Medulla oblongata (tissue), 1 donor: ENCODE results near the gene ZNF500.

Source experiments
- DNase-seq: peaks from one replicate; pipeline ENCODE4 v3.0.0-alpha.2; 2015; ENCODE audit errors: extremely low spot score

ZNF500 gene

DNA sequence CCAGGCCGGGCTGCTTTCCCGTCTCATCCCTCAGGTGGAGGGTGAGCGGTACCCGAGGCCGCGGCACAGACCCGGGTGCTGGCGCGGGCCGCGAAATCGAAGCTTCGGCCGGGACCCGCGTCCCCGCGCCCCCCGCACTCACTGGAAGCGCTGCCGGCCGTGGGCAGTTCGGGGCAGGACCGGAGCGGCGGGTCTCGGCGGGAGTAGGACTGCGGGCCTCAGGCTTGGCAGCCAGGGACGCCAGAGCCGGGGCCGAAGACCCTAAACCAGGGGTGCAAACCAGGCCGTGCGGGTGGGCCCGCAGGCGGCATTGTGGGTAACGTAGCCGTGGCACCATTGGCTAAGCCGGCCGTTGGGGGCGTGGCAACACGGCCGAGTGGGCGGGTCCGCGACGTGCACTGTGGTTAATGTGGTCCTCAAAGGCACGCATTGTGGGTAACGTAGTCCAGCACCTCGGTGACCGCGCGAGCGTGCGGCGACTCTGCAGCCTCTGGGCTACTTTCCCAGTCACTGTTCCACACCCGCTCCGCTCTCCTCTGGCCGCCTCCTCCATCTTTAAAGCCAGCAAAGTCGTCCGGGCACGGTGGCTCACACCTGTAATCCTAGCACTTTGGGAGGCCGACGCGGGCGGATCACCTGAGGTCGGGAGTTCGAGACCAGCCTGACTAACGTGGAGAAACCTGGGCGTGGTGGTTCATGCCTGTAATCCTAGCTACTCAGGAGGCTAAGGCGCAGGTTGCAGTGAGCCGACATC, at the start of gene ZNF500:
Gene ZNF500 (minus strand): TSS at position 288 of the 754 bp plus-strand sequence. CDS start 1,184 bp downstream, outside the sequence.
- DNase-seq = peak; percentile 97

DNA sequence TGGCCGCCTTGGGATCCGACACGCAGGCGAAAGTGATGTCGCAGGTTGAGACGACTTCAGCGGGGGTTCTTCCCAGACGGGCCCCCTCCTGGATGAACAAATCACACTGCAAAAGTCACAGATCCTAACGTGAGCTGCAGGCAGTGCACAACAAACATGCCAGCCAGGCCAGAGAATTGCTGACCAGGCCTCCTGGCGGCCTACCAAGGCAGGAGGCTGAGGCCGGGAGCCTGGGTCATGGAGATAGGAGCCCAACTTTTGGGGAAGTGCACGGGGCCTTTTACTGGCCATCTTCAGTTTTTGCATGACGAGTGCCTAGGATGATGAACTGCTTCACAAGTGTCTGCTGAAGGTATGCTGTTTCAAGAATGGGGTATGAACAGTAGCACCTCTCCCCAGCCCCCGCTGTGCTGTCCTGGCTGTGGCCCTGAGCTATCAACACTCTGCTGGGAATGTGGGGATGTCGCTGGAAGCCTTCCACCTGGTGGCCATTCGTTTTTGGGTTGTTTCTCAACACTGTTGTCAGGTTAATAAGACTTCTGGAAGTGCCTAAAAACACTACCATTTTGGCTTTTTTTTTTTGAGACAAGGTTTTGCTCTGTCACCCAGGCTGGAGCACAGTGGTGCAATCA, 47.7 kb upstream of the ZNF500 start:
- DNase-seq = no peak

DNA sequence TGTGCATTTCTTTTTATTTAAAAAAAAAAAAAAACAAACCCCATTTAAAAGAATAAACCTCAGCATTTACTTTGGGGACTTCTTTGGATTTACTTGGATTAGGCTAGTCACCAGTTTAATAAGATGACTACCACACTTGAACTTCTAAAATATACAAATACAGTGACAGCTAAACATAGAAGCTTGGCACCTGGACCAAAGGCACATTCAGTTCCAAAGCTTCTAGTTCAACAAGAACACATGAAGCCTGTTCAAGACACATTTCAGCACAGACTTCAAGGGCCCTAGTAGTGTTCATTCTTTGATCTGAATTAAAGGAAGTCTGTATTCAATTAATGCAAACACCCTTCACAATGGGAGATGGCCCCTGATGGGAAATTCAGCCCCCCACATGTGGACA, 47.1 kb upstream of the ZNF500 start:
- DNase-seq = no peak

DNA sequence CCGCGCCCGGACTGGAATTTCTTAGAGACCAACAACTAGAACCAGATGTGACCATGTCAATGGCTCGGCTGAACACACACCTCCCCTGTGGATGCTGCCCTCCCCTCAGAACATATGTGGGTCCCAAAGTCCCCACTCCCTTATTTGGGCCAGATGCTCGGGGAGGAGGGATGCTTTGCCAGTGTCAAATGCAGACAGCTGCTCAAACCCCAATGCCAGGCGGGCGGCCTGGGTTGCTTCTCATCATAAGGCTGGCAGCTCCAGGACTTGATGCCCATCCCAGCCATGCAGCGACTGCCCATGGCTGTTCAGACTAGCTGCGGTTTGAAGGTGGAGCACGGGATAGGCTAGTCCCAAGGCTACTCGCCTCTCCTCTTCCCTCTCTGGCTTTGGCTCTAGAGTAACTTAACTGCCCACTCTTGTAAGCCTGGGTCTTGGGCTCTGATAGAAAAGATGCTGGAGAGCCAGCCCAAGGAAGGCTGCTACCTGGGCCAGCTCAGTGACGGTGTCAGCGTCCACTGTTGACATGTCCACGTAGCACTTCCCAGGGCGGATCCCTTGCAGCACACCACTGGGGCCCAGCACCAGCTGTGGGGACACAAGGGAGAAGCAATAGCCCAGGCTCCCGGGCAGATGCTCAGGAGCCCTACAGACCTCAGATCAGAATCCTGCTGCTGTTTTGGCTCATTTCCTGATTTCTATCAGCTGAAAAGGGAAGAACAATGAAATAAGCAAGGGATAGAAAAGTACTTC, 46.5 kb upstream of the ZNF500 start:
- no peak for DNase-seq

DNA sequence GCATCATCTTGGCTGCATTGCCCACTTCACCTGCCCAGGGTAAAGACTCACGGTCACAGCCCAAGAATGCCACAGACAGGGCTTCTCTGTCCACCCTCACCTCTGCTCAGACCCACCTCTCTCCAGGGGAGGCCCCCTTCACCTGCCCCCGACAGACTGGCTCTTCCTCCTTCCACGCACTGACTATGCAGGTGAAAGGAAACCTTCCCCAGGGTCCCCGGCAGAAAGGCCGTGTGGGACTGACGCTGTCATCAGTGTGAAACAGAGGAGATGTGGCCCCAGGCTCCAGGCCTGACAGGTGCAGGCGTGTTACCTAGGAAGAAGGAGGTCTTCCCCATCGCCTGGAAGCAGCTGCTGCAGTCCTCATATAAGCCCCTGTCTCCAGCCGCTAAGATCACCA, 44.8 kb upstream of the ZNF500 start:
- DNase-seq = no peak

DNA sequence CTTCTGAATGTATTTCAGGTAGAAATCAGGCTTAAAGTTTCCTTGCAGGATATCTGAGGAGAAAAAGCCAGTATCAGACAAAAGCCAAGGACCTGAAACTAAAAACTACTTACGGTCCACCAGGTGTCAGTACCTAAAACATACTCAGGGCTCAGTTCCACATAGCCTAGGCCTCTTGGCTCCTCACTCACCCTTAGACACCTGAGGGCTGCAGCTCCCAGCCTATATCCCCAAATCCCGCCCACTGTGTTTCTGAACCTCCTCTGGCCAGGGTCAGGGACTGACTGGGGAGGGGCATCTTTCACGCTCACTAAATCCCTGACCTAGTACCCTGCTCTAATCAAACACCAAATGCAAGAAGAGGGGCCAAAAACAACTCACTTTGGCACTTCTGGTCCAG, 44.3 kb upstream of the ZNF500 start:
- DNase-seq = no peak

DNA sequence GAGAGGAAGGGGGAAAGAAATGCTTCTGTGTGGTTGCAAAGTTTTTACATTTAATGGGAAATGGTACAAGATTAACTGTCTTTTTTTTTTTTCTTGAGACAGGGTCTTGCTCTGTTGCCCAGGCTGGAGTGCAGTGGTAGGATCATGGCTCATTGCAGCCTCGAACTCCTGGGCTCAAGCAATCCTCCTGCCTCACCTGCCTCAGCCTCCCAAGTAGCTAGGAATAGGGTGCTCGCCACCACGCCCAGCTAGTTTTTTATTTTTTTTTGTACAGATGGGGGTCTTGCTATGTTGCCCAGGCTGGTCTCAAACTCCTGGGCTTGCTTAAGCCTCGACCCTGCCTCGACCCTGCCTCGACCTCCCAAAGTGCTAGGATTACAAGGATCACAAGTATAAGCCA, 39.3 kb upstream of the ZNF500 start:
- DNase-seq = no peak

DNA sequence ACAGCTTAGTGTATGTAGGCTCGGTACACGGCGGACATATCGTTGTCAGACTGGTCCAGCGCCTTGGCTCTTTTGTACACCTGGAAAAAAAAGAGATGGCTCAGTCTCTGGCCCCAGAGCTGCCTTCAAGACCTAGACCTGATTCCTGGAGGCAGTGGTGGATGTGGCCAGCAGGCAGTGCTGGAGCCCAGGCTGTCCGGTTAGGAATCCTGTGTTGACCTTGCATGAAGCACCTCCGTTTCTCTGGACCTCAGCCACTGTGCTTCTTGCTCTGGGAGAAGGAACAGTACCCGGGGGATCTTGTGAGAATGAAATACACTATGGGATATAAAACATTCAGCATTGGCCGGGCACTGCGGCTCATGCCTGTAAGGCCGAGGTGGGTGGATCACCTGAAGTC, 38.3 kb upstream of the ZNF500 start:
- DNase-seq = no peak

DNA sequence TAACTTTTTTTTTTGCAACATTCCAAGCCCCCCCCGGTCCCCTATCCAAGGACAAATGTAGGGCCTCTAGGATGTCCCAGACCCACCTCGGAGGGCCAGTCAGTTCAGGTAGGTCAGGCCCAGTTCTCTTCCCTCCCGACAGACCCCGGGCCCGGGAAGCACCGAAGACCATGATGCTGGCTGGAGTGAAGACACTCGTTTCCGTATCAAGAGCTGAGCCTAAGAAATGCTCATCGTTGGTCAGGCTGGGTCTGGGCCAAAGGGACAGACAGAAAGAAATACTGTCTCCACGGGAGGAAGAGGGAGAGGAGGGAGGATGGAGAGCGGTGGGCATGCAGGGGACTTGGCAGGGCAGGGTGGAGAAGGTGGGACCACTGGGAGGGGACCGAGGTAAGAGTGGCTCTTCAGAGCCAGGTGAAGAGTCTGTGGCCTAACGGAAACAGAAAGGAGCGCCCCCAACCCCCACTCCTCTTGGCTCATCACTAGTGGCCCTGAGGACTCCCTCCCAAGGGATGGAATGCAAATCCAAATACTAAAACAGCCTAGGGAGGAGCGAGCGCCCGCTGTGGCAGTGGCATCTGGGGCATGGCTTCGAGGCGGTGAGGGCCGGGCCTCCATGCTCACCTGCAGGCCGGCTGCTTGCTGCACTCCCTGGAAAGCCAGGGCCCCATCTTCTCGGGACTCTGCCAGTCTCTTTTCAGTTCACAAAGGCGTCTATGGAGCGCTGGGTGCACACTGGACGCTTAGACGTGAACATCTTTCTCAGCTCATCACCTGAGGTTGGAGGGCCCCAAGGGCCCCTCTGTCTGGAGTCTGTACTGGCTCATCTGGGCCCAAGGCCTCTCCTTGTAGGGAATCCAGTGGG, 37.2 kb upstream of the ZNF500 start:
- no peak for DNase-seq

DNA sequence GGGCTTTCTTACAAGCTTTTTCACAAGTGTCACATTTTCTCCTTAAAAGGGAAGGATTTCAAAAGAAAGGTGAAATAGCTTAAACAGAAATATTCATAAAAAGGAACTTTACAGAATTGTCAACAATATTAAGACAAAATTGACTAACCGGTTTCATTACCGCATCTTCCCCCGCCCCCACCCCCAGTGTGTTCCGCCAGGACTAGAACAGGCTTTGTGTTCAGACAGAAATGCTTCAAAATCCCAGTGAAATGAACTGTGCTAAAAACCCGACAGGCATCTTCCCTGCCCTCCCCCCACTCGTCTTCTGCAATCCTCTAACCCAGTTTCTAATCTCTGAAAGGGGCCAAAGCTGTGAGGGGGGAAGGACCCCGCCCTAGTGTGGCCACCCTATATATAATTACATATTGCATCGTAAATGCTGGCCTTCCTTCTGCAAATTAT, 36.5 kb upstream of the ZNF500 start:
- DNase-seq = no peak

DNA sequence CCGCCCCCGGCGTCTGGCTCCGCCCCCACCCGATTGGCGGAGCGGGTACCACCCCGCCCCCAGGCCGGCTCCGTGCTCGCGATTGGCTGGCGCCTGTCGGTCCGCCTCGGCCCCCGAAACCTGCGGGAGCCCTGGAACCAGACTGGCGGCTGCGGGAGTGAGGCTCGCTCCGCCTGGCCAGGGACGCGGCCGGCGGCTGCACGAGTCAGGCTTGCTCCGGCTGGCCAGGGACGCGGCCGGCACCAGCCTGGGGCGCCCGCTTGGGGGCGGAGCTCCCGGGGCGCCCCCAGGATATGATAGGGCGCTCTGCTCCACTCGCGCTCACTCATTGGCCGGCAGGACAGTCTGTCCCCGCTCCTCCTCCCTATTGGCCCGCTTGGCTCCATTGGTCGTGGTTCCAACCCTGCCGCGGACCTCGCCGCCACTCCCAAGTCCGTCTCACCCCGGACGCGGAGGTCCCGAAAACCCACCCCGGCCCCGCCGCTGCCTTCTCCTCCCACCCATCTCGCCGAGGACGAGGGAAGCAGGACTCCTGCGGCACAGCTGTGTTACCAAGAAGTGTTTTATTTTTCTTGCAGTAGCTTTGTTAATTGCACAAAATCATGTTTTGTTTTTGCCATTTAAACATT, 35.8 kb upstream of the ZNF500 start:
- peak; percentile 96 for DNase-seq

DNA sequence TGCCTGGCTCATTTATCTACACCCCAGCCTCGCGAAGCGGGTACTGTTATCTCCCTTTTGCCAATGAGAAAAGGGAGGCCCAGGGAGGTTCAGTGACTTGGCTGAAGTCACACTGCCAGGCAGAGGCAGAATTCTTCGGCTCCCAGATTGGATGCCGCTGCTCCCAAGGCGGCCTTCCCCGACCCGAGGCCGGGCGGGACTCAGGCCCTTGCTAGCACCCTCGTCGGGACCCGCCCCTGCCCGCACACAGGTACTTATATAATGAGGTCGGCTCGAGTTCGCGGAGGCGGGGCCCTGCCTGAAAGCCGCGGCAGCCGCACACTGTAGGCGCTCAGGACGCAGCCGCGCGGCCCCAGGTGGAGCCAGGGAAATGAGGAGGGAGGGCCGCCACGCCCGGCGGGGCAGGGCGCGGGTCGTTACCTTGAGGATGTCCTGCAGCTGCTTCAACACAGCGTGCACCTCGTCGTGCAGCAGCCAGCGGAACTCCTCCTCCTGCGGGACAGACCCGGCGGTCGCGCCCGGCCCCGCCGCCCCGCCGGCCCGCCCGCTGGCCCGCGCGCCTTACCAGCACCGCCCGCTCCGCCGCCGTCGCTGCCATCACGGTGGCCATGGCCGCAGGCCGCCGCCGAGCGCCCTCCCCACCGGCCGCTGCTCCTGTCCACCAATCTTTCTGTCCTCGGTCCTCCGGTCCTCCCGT, 35.1 kb upstream of the ZNF500 start, which contains the start of gene ROGDI:
Gene ROGDI (minus strand): TSS at position 672 of the 697 bp plus-strand sequence. CDS start 62 bp downstream, at position 610.
- DNase-seq = peak; percentile 51

DNA sequence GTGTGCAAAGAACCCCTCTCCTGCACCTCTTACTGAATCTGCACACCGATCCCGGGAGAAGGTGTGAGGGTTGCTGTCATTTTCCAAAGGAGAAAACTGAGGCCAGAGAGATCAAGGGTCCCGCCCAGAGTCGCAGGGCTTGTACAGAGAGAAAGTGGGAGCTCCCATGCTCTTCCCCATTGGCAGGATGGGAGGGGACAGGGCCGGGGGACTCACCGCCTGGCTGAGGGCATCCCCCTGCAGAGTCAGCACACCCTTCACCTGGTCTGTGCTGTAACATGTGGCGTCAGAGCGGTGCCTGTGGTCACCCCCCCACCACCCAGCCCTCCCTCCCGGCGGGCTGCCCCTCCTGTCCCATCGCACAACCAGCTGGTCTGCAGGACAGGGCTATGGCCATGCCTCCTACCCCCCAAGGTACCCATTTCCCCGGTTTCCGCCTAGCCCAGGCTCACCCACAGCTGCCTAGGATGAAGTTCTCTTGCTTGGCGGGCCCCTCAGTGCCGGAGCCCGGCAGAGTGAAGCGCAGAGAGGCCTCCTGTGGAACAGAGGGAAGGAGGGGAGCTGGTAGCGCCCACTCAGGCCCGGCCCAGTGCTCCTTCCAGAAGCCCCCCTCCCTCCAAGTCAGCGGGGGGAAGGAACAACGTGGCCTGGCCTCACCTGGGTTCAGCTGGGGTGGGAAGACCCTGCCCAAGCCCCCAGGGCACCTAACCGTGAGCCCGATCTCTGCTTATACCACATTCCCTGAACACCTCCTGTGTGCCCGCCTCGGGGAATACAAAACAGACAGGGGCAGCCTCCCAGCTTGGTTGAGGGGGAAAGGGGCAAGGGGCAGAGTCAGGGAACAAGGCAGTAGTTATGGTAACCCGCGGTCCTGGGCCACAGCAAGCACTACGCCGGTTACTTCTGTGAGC, 34.3 kb upstream of the ZNF500 start:
- DNase-seq = no peak

DNA sequence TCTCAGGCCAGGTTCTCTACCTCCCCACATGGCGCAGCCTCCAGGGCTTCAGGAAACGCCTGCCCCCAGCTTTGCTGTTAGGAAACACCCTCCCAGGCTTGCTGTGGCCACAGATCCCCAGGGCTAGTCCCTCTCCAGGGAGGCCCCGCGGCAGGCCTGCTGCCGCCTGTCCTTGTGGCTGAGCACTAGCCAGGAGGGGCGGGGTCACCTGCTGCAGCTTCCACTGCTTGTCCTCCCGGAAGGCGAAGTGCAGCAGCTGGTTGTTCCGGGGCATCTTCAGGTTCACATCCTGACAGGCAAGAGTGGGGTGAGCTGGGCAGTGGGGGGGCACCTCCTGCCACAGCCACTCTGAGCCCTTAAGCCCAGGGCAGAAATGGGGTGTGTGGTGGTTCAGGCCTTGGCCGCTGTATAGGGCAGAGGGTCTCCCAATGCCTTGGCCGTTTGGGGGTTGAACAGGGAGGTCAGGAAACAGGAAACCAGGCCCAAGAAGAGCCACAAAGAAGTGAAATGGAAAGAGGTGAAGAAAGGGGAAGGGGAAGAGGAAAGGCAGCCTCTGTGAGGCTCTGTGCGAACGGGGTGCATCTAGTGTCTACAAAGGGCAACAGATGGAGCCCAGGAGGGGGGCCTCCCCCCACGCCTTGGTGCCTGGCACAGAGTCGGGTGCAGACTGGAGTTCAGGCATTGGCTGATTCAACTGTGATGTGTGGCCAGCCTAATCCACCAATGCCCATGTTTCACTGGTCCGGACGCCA, 33.5 kb upstream of the ZNF500 start:
- peak; percentile 92 for DNase-seq

DNA sequence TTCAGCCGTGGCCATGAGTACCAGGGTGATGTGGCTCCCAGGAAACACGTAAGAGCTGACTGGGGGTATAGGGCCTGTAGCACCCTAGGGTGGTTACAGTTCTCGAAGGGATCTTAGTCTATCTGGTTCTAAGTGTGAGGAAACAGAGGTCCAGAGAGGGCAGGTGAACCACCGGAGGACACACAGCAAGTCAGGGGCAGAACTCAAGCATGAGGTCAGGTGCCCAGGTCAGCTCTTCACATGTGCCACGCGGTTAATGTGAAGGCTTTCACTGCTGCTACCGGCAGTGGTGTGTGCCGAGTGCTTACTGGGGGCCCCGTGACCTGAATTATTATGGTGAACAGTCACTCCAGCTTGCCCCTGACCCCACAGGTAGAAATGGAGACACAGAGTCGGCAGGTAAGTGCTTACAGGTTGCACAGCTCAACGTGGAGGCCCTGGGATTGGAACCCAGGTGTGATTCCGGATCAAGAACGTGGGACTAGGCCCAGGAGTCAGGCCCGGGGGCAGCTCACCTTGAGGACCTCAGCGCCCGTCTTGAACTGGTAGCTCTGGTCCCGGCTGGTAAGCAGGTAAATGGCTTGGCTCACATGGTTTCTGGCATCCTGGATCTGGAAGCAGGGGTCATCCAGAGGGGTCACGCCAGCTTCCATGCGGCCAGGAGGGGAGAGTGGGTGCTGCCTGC, 32.4 kb upstream of the ZNF500 start:
- DNase-seq = no peak

DNA sequence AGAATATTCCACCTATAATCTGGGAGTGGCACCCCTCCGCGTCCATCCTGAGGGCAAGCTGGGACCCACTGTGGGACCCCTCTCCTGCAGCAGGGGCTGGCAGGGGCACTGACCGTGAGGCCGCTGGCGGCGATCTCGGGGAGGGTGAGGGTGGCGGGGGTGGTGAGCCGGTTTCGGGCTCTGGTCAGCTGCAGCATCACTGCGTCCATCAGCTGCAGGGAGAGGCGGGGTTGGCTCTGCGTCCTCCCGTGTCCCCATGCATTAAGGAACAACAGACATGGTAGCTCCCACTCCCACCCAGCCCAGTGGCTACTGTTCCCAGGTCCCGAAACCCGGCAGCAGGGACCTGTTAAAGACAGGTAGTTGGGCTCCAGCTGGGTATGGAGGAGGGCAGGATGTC, 31.5 kb upstream of the ZNF500 start:
- DNase-seq = no peak

DNA sequence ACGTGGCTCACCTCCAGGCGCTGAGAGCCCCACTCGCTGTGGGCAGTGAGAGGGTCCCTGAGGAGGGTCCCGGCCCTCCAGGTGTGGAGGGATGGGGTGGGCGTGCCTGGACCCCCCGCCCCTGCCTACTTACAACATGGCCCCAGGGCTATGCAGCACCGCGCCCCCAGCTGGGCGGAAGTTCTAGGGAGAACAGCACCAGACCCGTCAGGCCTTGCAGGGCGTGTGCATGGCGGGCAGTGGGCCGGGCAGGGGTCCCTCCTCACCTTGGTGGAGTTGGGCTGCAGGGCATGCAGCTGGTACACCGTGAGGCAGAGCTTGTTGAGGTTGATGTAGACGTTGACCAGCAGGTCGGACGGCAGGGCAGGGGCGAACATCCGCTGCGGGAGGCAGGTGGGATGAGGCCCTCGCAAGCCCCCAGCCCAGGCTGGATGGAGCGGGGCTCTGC, 30.9 kb upstream of the ZNF500 start:
- DNase-seq = no peak
